Measurements from ENCODE around the gene MUC12.

The MUC12 gene

GRCh38 chr7:100947792-100948191 is 21.6 kb upstream of the MUC12 start:
- ATAC-seq (ENCODE audit: low read depth) (no peak), DNase-seq (ENCODE audit: low spot score) (no peak)
- no peaks in the 10 kb centered on the region for H3K36me3 ChIP-seq (ENCODE audit: low read depth)
- no peak overlapping the region for H3K27ac ChIP-seq (ENCODE audit: poor library complexity, severe bottlenecking)
- no peaks in the 10 kb centered on the region for H3K27me3 ChIP-seq (ENCODE audit: insufficient read depth, poor library complexity, severe bottlenecking)
- no peak for TF ChIP-seq CTCF (IDR thresholded peaks at IDR 0.05; ENCODE audit: poor library complexity, severe bottlenecking)
- H3K4me3 ChIP-seq (ENCODE audit: severe bottlenecking) = no peak overlapping the region
- no peaks in the 10 kb centered on the region for H3K9me3 ChIP-seq (ENCODE audit: severe bottlenecking)
- H3K4me1 ChIP-seq (ENCODE audit: insufficient read depth, poor library complexity, severe bottlenecking) = peaks cover 4% of the 10 kb centered on the region

DNA sequence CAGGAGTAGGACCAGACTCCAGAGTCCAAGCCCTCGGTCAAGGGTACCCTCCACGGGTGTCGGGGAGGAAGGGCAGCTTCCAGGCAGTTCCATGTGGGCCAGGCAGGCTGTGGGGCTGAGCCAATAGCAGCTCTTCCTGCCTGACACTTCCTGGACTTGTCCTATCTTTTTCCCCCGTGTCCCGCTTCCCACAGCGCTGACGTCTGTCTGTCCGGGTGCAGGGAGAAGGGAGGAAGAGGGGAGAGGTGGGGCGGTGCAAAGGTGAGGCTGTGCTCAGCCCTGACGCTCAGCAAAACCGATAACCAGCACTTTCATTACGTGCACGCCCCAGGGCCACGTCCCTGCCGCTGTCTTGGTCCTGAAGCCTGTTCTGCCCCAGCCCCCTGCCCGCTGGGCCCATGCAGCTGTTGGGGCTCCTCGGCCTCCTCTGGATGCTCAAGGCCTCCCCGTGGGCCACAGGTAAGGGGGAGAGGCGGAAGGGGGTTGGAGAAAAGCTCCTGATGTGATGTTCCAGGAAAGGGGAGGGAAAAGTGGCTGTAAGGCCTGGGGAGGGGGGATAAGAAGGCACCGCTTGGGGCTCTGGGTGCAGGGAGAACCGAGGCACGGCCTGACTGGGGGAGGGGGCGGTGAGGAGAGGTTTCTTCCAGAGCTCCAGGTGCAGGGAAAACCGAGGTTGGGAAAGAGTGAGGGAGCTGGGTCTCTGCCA is 20.0 kb upstream of the MUC12 start, which contains the start of gene MUC3A:
MUC3A (plus strand) TSS at position 308 of the 706 bp plus-strand sequence; CDS start at position 399, 91 bp downstream.
- no peak for DNase-seq (ENCODE audit: low spot score)
- Histone ChIP-seq H3K27ac (ENCODE audit: poor library complexity, severe bottlenecking) (no peak within 1 kb of the TSS), H3K27me3 (ENCODE audit: insufficient read depth, poor library complexity, severe bottlenecking) (no peaks in the 10 kb centered on the region), H3K36me3 (ENCODE audit: low read depth) (no peaks in the 10 kb centered on the region), H3K4me1 (ENCODE audit: insufficient read depth, poor library complexity, severe bottlenecking) (no peaks in the 10 kb centered on the region), H3K4me3 (ENCODE audit: severe bottlenecking) (no peak within 1 kb of the TSS), H3K9me3 (ENCODE audit: severe bottlenecking) (no peaks in the 10 kb centered on the region)
- no peak for TF ChIP-seq CTCF (IDR thresholded peaks at IDR 0.05; ENCODE audit: poor library complexity, severe bottlenecking)
- no peak for ATAC-seq (ENCODE audit: low read depth)

DNA sequence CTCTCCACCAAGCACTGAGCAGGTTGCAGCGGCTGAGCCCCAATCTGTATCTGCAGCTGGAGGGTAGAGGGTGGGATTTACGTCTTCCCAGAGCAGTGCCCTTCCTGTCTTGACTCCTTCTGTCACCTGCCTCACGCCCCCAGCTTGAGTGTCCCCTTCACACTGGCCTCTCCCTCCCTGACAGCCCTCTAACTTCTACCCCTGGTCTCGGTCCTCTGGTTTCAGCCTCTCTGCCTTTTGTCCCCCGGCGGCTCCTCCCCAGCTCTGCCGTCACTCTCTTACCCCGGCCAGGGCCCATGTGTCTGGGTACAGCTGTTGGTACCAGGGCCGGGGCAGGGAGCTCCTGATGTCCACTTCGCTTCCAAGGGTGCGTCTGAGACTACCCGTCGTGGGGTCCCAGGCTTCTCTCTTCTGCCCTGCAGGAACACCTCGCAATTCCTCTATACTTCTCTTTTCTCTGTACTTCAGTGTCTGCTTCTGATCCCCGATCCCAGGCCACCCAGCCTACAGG is 19.4 kb upstream of the MUC12 start:
- TF ChIP-seq CTCF (IDR thresholded peaks at IDR 0.05; ENCODE audit: poor library complexity, severe bottlenecking) = no peak
- no peaks in the 10 kb centered on the region for H3K36me3 ChIP-seq (ENCODE audit: low read depth)
- DNase-seq (ENCODE audit: low spot score) (no peak), ATAC-seq (ENCODE audit: low read depth) (0 out of 3 replicates have a peak, but pooled peaks have one; percentile 10)
- no peaks in the 10 kb centered on the region for H3K4me1 ChIP-seq (ENCODE audit: insufficient read depth, poor library complexity, severe bottlenecking)
- H3K9me3 ChIP-seq (ENCODE audit: severe bottlenecking) = no peaks in the 10 kb centered on the region
- no peaks in the 10 kb centered on the region for H3K27me3 ChIP-seq (ENCODE audit: insufficient read depth, poor library complexity, severe bottlenecking)
- H3K4me3 ChIP-seq (ENCODE audit: severe bottlenecking) = no peak overlapping the region
- H3K27ac ChIP-seq (ENCODE audit: poor library complexity, severe bottlenecking) = no peak overlapping the region

DNA sequence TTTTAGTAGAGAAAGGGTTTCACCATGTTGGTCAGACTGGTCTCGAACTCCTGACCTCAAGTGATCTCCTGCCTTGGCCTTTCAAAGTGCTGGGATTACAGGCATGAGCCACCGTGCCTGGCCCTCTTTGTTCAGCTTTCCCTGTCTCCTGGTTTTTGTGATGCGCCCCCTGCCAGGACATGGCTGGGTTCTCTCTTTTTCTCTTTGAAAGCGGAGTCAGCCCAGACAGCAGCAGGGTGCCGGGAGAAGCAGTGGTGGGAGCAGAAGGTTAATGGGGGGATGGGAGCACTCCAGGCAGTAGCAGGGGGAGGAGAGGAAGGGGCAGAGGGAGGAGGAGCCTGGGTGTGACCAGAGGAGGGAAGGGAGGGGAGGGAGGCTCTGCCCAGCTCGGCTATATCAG is 18.2 kb upstream of the MUC12 start:
- H3K36me3 ChIP-seq (ENCODE audit: low read depth) = no peaks in the 10 kb centered on the region
- no peak for TF ChIP-seq CTCF (IDR thresholded peaks at IDR 0.05; ENCODE audit: poor library complexity, severe bottlenecking)
- H3K9me3 ChIP-seq (ENCODE audit: severe bottlenecking) = no peaks in the 10 kb centered on the region
- H3K27me3 ChIP-seq (ENCODE audit: insufficient read depth, poor library complexity, severe bottlenecking) = no peaks in the 10 kb centered on the region
- ATAC-seq (ENCODE audit: low read depth) = no peak
- H3K27ac ChIP-seq (ENCODE audit: poor library complexity, severe bottlenecking) = no peak overlapping the region
- H3K4me1 ChIP-seq (ENCODE audit: insufficient read depth, poor library complexity, severe bottlenecking) = no peaks in the 10 kb centered on the region
- H3K4me3 ChIP-seq (ENCODE audit: severe bottlenecking) = no peak overlapping the region
- no peak for DNase-seq (ENCODE audit: low spot score)

All from RWPE2 (cell line).